ENCODE data around the gene CNTNAP2. TPM values are rescaled to one million over a fixed set of nuclear protein-coding genes. Genes with fewer than 3 reads are reported as not detected.

The CNTNAP2 gene
- total and polyA plus RNA-seq, 2 of the 8 experiments (the other 6 are each of a cell fraction or from before 2014, with no cell fraction given), result 27.9 to 71.0 TPM

GRCh38 chr7:146414937-146415336 is 298.3 kb downstream of the CNTNAP2 start:
- no peaks in the 10 kb centered on the region for H3K79me1 ChIP-seq (ENCODE audit: low read depth, low read length)
- 49% methylated on average over 2 of the region's 2 CpGs; no CpG with 5 or more reads in 1 of the 2 experiments for WGBS, 2 experiments (ENCODE audit: extremely low coverage in 1 of 2, insufficient coverage in 1 of 2, insufficient read length in 1 of 2, insufficient replicate concordance in 2 of 2, low coverage in 1 of 2, low lambda C conversion rate in 2 of 2, missing lambda C conversion rate in 1 of 2)
- H2AFZ ChIP-seq (ENCODE audit: low read length), result no peak overlapping the region
- H3K9ac ChIP-seq (replicated peaks in 1 of 4; ENCODE audit: extremely low read depth in 1 of 4, low read depth in 3 of 4, low read length in 3 of 4), result no peak overlapping the region
- H3K36me3 ChIP-seq (ENCODE audit: control insufficient read depth in 2 of 4, insufficient read depth in 4 of 4, low read length in 3 of 4), result no peaks in the 10 kb centered on the region
- no peaks in the 10 kb centered on the region for H3K23me2 ChIP-seq (ENCODE audit: low read depth, low read length)
- no peak overlapping the region for H3K14ac ChIP-seq (ENCODE audit: insufficient read length)
- no peak overlapping the region for H3K27ac ChIP-seq (ENCODE audit: low read depth, low read length)
- H2BK5ac ChIP-seq (ENCODE audit: low read depth, low read length), result peak overlapping the region; percentile 68; the same call in 1 of the 2 replicates
- H3K56ac ChIP-seq (replicated peaks; ENCODE audit: insufficient read length, low read depth, low read length), result peak overlapping the region; percentile 18
- H3K23ac ChIP-seq (ENCODE audit: insufficient read length), result no peak overlapping the region
- H2BK120ac ChIP-seq (replicated peaks; ENCODE audit: low read depth, low read length), result peak overlapping the region; percentile 93
- no peak for FAIRE-seq
- CTCF ChIA-PET (ENCODE audit: partially characterized antibody), result interaction anchor here (1.1 kb wide), 1 partner anchor 14 kb away, joined by 3 read pairs; no protein-coding TSS in a partner anchor
- H3K4me2 ChIP-seq (ENCODE audit: insufficient read depth in 1 of 2, low read depth in 2 of 2, low read length in 2 of 2), result peak overlapping the region; percentile 23 to 49; a peak in 2 of 4 replicates
- H3K4ac ChIP-seq (replicated peaks; ENCODE audit: insufficient read length, low read depth, low read length), result peak overlapping the region; percentile 72
- H4K5ac ChIP-seq (ENCODE audit: insufficient read length, low read depth, low read length), result peak overlapping the region; percentile 50
- H3K9me3 ChIP-seq (ENCODE audit: insufficient read depth in 2 of 2, low read depth in 1 of 2, low read length in 1 of 2), result no peaks in the 10 kb centered on the region
- H3K27me3 ChIP-seq (replicated peaks in 1 of 4; ENCODE audit: control insufficient read depth in 3 of 4, extremely low read depth in 1 of 4, insufficient read depth in 3 of 4, low read length in 3 of 4), result no peaks in the 10 kb centered on the region
- no peak overlapping the region for H2AK5ac ChIP-seq (ENCODE audit: low read depth, low read length)
- H2BK20ac ChIP-seq (ENCODE audit: low read length), result peak overlapping the region; percentile 77; the same call in 1 of the 2 replicates
- no peak overlapping the region for H2BK15ac ChIP-seq (ENCODE audit: low read length)
- no peak for DNase-seq (ENCODE audit: low read depth in 1 of 2, low spot score in 2 of 2)
- peaks cover 0 to 15% (median 9%) of the 10 kb centered on the region in 4 experiments; a peak in 4 of 7 replicates for H3K4me1 ChIP-seq (replicated peaks in 1 of 4; ENCODE audit: control insufficient read depth in 3 of 4, insufficient read depth in 4 of 4, low read length in 3 of 4)
- 0 out of 2 replicates have a peak, but pooled peaks have one; percentile 4 for TF ChIP-seq SP1 (IDR thresholded peaks at IDR 0.05; ENCODE audit: low read depth, low read length)
- TF ChIP-seq TEAD4 (IDR thresholded peaks at IDR 0.05; ENCODE audit: low read depth, low read length), result peak; percentile 58
- TF ChIP-seq SIRT6 (IDR thresholded peaks at IDR 0.05; ENCODE audit: low read length), result no peak
- H4K8ac ChIP-seq (ENCODE audit: extremely low read depth, insufficient read depth, low read length), result no peak overlapping the region
- no peaks in the 10 kb centered on the region for H4K20me1 ChIP-seq (replicated peaks in 1 of 2; ENCODE audit: control insufficient read depth in 1 of 2, insufficient read depth in 2 of 2, low read length in 2 of 2)
- H3K18ac ChIP-seq (ENCODE audit: extremely low read depth, low read length), result peak overlapping the region; percentile 73; the same call in 1 of the 2 replicates
- POLR2A ChIA-PET (ENCODE audit: partially characterized antibody), result no interaction called here
- H2BK12ac ChIP-seq (ENCODE audit: low read depth, low read length), result peak overlapping the region; percentile 32; the same call in 1 of the 2 replicates
- no peak overlapping the region for H4K91ac ChIP-seq (replicated peaks; ENCODE audit: insufficient read length, low read length)
- no peaks in the 10 kb centered on the region for H3K79me2 ChIP-seq (ENCODE audit: control insufficient read depth in 1 of 2, insufficient read depth in 2 of 2, low read length in 2 of 2)
- H3K4me3 ChIP-seq (ENCODE audit: extremely low read depth in 1 of 4, insufficient read depth in 2 of 4, low read depth in 3 of 4, low read length in 4 of 4), result peak overlapping the region in 1 of 4 experiments; percentile 8; a peak in 1 of 8 replicates
